ENCODE results near the gene NYAP1.
"Not testable (repeated sequence)": the region's sequence is repeated elsewhere in the genome, so short reads cannot be mapped to it uniquely, and the experiment has no call there.

The NYAP1 gene

GRCh38 chr7:100483722-100484672 is at the start of gene NYAP1:
Gene NYAP1, plus strand, starts transcription at chr7:100483927. Its CDS starts 1,385 bp downstream, at chr7:100485312.
- peak; percentile 38 for DNase-seq (ENCODE audit: low spot score)

GRCh38 chr7:100434297-100435144 is 49.2 kb upstream of the NYAP1 start:
- no peak for DNase-seq (ENCODE audit: low spot score)

- peak; percentile 46 for DNase-seq (ENCODE audit: low spot score)
These were observed 48.1 kb upstream of the NYAP1 start for GRCh38 chr7:100435401-100436304.

- DNase-seq (ENCODE audit: low spot score), result no peak
These were observed 46.3 kb upstream of the NYAP1 start for GRCh38 chr7:100437150-100438100.

GRCh38 chr7:100438172-100438571 is 45.6 kb upstream of the NYAP1 start:
- DNase-seq (ENCODE audit: low spot score), result no peak

- not testable (repeated sequence) for DNase-seq (ENCODE audit: low spot score)
These were observed 45.0 kb upstream of the NYAP1 start for GRCh38 chr7:100438731-100439130.

GRCh38 chr7:100439244-100439643 is 44.5 kb upstream of the NYAP1 start:
- not testable (repeated sequence) for DNase-seq (ENCODE audit: low spot score)

- DNase-seq (ENCODE audit: low spot score), result no peak
These were observed 41.8 kb upstream of the NYAP1 start for GRCh38 chr7:100441641-100442535.

GRCh38 chr7:100443096-100443840 is 40.5 kb upstream of the NYAP1 start:
- DNase-seq (ENCODE audit: low spot score), result no peak

- peak; percentile 79 for DNase-seq (ENCODE audit: low spot score)
These were observed 39.1 kb upstream of the NYAP1 start for GRCh38 chr7:100444311-100445278.

- DNase-seq (ENCODE audit: low spot score), result no peak
These were observed 37.7 kb upstream of the NYAP1 start for GRCh38 chr7:100446040-100446439.

- DNase-seq (ENCODE audit: low spot score), result not testable (repeated sequence)
These were observed 36.4 kb upstream of the NYAP1 start for GRCh38 chr7:100447363-100447762.

GRCh38 chr7:100449190-100449795 is 34.4 kb upstream of the NYAP1 start:
- no peak for DNase-seq (ENCODE audit: low spot score)

- no peak for DNase-seq (ENCODE audit: low spot score)
These were observed 31.2 kb upstream of the NYAP1 start for GRCh38 chr7:100452513-100452912.

- DNase-seq (ENCODE audit: low spot score), result not testable (repeated sequence)
These were observed 29.9 kb upstream of the NYAP1 start for GRCh38 chr7:100453854-100454253.

- no peak for DNase-seq (ENCODE audit: low spot score)
These were observed 28.5 kb upstream of the NYAP1 start for GRCh38 chr7:100455206-100455605.

GRCh38 chr7:100456562-100456961 is 27.2 kb upstream of the NYAP1 start:
- no peak for DNase-seq (ENCODE audit: low spot score)
